Epithelial cell of proximal tubule (primary cell): Measurements from ENCODE around the gene KRT82. TPM values are rescaled to one million over a fixed set of nuclear protein-coding genes. Genes with fewer than 3 reads are reported as not detected.

ENCODE experiments used
- DNase-seq: peaks from one replicate; pipeline ENCODE4 v3.0.0-alpha.2; 2011; ENCODE audit warnings: low read depth
- H3K4me3 ChIP-seq: 2 replicates; pipeline ENCODE4 v1.5.1; 2011; ENCODE audit warnings: low read depth, mild to moderate bottlenecking, low read length
- CTCF ChIP-seq: conservative IDR thresholded peaks from 2 replicates; pipeline ENCODE4 v1.5.1; 2012; ENCODE audit warnings: low read depth, mild to moderate bottlenecking, low read length
- total RNA-seq: library from RNA; depleted of rRNA; stranded (reverse); fragments of >200 nt; gene quantifications from 2 replicates; pipeline ENCODE4 v1.2.3, GENCODE V29; 2015

Gene KRT82
- total RNA-seq, 1 donor from 2014 or later: not detected

DNA sequence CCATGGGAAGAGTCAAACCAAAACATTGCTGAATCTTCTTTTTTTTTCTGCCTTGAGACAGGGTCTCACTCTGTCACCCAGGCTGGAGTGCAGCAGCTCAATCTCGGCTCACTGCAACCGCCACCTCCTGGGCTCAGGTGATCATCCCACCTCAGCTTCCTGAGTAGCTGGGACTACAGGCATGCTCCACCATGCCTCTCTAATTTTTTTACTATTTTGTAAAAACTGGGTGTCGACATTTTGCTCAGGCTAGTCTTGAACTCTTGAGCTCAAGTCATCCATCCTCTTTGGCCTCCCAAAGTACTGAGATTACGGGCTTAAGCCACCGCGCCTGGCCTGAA is 29.5 kb upstream of the KRT82 start:
- TF ChIP-seq CTCF: no peak
- no peak for DNase-seq
- H3K4me3 ChIP-seq: no peak overlapping the region

- no peak for DNase-seq
- H3K4me3 ChIP-seq: no peak overlapping the region
- no peak for TF ChIP-seq CTCF
Observed at GRCh38 chr12:52434760-52435530, 28.8 kb upstream of the KRT82 start.

DNA sequence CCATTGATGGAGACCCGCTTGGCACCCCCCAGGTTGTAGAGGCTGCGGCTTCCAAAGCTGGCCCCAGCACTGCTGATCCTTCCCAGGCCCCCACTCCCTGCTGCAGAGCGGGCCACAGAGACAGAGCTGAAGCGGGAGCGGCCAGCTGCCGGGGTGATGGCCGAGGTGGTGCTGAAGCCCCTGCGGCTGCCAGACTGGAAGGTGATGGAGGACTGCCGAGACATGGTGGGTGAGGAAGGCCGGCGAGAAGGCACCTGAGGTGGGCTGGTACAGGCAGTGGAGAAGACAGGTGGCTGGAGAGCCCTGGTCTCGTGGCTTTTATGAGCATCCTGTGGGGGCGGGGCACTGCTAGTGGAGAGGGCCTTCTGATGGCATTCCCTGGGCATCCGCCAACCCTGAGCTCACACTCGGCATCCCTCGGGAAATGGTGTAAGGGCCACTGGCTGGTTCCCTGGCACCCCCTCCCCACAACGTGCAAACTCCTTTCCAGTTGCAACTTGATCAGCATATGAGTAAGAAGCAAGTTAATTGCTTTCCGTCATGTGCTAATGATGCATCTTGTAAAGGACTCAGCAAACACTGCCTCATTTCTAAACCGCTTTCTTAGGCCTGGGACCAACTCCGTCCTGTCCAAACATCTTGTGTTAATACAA is 28.1 kb upstream of the KRT82 start, which contains the start of gene KRT75:
TSS of gene KRT75 (minus strand) at position 291 of the 653 bp plus-strand sequence. CDS start at position 224, 67 bp downstream.
- no peak within 1 kb of the TSS for H3K4me3 ChIP-seq
- no peak for TF ChIP-seq CTCF
- no peak for DNase-seq

- no peak overlapping the region for H3K4me3 ChIP-seq
- TF ChIP-seq CTCF: no peak
- DNase-seq: no peak
Observed at GRCh38 chr12:52433501-52434080, 27.5 kb upstream of the KRT82 start.

- no peak for DNase-seq
- TF ChIP-seq CTCF: no peak
- H3K4me3 ChIP-seq: no peak overlapping the region
Observed at GRCh38 chr12:52432559-52433207, 26.5 kb upstream of the KRT82 start.

DNA sequence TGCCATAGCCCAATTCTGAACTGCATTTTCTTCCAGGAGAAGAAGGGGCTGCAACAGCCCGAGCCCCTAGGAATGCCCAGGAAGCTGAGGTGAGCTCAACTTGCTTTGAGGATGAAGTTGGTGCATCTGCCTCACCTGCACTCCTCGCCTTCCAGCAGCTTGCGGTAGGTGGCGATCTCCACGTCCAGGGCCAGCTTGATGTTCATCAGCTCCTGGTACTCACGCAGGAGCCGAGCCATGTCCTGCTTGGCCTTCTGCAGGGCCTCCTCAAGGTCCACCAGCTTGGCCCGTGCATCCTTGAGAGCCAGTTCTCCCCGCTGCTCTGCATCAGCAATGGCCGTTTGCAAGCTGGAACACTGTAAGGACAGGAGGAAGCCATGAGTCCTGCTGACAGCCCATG is 22.0 kb upstream of the KRT82 start:
- TF ChIP-seq CTCF: no peak
- no peak for DNase-seq
- no peak overlapping the region for H3K4me3 ChIP-seq
